ENCODE data around the gene LRRK1. TPM values are rescaled to one million over a fixed set of nuclear protein-coding genes. Genes with fewer than 3 reads are reported as not detected.

Gene LRRK1
- total and polyA plus RNA-seq, 2 donors (not counting 1 experiment from before 2014, with no cell fraction given), result 19.8 to 53.0 TPM

DNA sequence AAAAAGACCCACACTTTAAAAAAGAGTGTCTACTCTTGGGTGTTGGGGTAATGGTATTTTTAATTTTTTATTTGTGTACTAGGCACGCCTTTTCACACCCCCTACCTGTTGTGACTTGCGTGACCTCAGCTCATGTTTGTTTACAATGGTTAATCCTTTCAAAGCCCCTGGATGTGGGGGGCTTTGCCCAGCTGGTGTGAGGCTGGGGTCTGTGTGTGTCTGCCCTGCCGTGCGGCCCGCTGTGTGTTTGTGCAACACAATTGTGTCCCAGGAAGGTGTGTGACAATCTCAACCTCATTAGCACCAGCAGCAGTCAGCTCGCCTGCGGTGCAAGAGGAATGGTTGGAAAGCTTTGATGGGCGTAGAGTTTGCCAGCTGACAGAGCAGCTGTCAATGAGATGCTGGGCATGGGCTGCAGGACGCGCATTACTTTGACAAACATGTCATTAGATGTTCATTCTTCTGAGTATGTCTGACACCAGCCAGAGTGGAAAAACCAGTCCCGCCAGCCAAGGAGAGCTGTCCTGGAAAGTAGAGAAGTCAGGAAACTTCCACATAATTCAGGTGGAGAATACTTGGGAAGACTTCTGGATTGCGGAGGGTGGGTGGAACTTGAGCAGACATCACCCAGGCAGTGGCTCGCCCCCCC, 9.6 kb downstream of the LRRK1 start:
- Histone ChIP-seq H3K4me2 (replicated peaks; ENCODE audit: low read depth, low read length, poor library complexity, severe bottlenecking) (no peak overlapping the region), H3K27me3 (replicated peaks in 1 of 4; ENCODE audit: control extremely low read depth in 1 of 4, control insufficient read depth in 3 of 4, insufficient read depth in 4 of 4, low read length in 3 of 4) (no peaks in the 10 kb centered on the region), H3K9me3 (ENCODE audit: control extremely low read depth in 1 of 3, control insufficient read depth in 2 of 3, insufficient read depth in 1 of 3, low read length in 2 of 3) (no peaks in the 10 kb centered on the region), H3K4me3 (ENCODE audit: control extremely low read depth in 1 of 5, extremely low read depth in 1 of 5, insufficient read depth in 1 of 5, low read depth in 2 of 5, low read length in 4 of 5) (no peak overlapping the region), H3K27ac (ENCODE audit: low read length in 2 of 2) (no peak overlapping the region), H3K36me3 (replicated peaks in 1 of 2; ENCODE audit: control extremely low read depth in 1 of 2, control insufficient read depth in 1 of 2, extremely low read depth in 1 of 2, insufficient read depth in 2 of 2, low read length in 1 of 2) (peaks cover 0 to 29% of the 10 kb centered on the region in 2 experiments), H4K20me1 (ENCODE audit: control insufficient read depth, insufficient read depth, low read length, poor library complexity, severe bottlenecking) (peaks cover 7% of the 10 kb centered on the region), H2AFZ (ENCODE audit: insufficient read depth, low read depth, low read length, poor library complexity, severe bottlenecking) (no peak overlapping the region), H3K4me1 (ENCODE audit: control insufficient read depth in 2 of 2, insufficient read depth in 2 of 2, low read length in 2 of 2) (peaks cover 50 to 72% of the 10 kb centered on the region in 2 donors), H3K79me2 (ENCODE audit: control insufficient read depth, insufficient read depth, low read length) (peaks cover 35% of the 10 kb centered on the region), H3K9ac (ENCODE audit: low read length) (no peak overlapping the region)
- no peak for ATAC-seq (ENCODE audit: low read depth)
- no peak for DNase-seq
- H3K27me3 Mint-ChIP-seq, result no peaks in the 10 kb centered on the region
- intact Hi-C loops (cut with micrococcal nuclease), result loop anchor here (1.0 kb wide), 1 partner anchor 8 kb away; no protein-coding TSS in a partner anchor
- 90% methylated on average over 6 of the region's 13 CpGs for WGBS (ENCODE audit: insufficient coverage)
- no peak overlapping the region for H3K4me3 Mint-ChIP-seq
- POLR2A ChIA-PET, result no interaction called here
- H3K4me1 Mint-ChIP-seq, result peaks cover 75% of the 10 kb centered on the region
- H3K9me3 Mint-ChIP-seq (ENCODE audit: insufficient read depth), result no peaks in the 10 kb centered on the region
- H3K27ac Mint-ChIP-seq, result no peak overlapping the region
- TF ChIP-seq, protein P1, sequence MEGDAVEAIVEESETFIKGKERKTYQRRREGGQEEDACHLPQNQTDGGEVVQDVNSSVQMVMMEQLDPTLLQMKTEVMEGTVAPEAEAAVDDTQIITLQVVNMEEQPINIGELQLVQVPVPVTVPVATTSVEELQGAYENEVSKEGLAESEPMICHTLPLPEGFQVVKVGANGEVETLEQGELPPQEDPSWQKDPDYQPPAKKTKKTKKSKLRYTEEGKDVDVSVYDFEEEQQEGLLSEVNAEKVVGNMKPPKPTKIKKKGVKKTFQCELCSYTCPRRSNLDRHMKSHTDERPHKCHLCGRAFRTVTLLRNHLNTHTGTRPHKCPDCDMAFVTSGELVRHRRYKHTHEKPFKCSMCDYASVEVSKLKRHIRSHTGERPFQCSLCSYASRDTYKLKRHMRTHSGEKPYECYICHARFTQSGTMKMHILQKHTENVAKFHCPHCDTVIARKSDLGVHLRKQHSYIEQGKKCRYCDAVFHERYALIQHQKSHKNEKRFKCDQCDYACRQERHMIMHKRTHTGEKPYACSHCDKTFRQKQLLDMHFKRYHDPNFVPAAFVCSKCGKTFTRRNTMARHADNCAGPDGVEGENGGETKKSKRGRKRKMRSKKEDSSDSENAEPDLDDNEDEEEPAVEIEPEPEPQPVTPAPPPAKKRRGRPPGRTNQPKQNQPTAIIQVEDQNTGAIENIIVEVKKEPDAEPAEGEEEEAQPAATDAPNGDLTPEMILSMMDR (IDR thresholded peaks at IDR 0.05), result no peak
- TF ChIP-seq EZH2 (IDR thresholded peaks at IDR 0.05; ENCODE audit: borderline replicate concordance, insufficient read depth, low read depth, low read length, poor library complexity, severe bottlenecking), result no peak
- CTCF ChIA-PET, result interaction anchor here (1.0 to 6.5 kb wide), 6 partner anchors 8 to 87 kb away, joined by 3 to 72 read pairs (median 5); partner anchors contain the start of gene LRRK1

- no peak overlapping the region for H3K27ac ChIP-seq (ENCODE audit: low read length in 2 of 2)
- intact Hi-C loops (cut with micrococcal nuclease), result loop anchor here (1.0 kb wide), 1 partner anchor 9 kb away; no protein-coding TSS in a partner anchor
- H3K27me3 ChIP-seq (replicated peaks in 1 of 4; ENCODE audit: control extremely low read depth in 1 of 4, control insufficient read depth in 3 of 4, insufficient read depth in 4 of 4, low read length in 3 of 4), result no peaks in the 10 kb centered on the region
- TF ChIP-seq, protein P1 (IDR thresholded peaks at IDR 0.05), result no peak
- no peak for TF ChIP-seq EZH2 (IDR thresholded peaks at IDR 0.05; ENCODE audit: borderline replicate concordance, insufficient read depth, low read depth, low read length, poor library complexity, severe bottlenecking)
- Mint-ChIP-seq H3K27ac (peak overlapping the region; percentile 37), H3K4me3 (peak overlapping the region; percentile 55), H3K27me3 (no peaks in the 10 kb centered on the region), H3K4me1 (peaks cover 74% of the 10 kb centered on the region), H3K9me3 (ENCODE audit: insufficient read depth) (no peaks in the 10 kb centered on the region)
- ATAC-seq (ENCODE audit: low read depth), result no peak
- H3K9ac ChIP-seq (ENCODE audit: low read length), result no peak overlapping the region
- no peak for DNase-seq
- peak overlapping the region; percentile 4 for H3K4me2 ChIP-seq (replicated peaks; ENCODE audit: low read depth, low read length, poor library complexity, severe bottlenecking)
- H3K36me3 ChIP-seq (replicated peaks in 1 of 2; ENCODE audit: control extremely low read depth in 1 of 2, control insufficient read depth in 1 of 2, extremely low read depth in 1 of 2, insufficient read depth in 2 of 2, low read length in 1 of 2), result peaks cover 0 to 24% of the 10 kb centered on the region in 2 experiments
- H4K20me1 ChIP-seq (ENCODE audit: control insufficient read depth, insufficient read depth, low read length, poor library complexity, severe bottlenecking), result peaks cover 13% of the 10 kb centered on the region
- peaks cover 56 to 73% of the 10 kb centered on the region in 2 donors for H3K4me1 ChIP-seq (ENCODE audit: control insufficient read depth in 2 of 2, insufficient read depth in 2 of 2, low read length in 2 of 2)
- no peak overlapping the region for H2AFZ ChIP-seq (ENCODE audit: insufficient read depth, low read depth, low read length, poor library complexity, severe bottlenecking)
- ChIA-PET CTCF (interaction anchor here (1.0 to 6.5 kb wide), 5 partner anchors 12 to 79 kb away, joined by 3 to 72 read pairs (median 5); partner anchors contain the start of gene LRRK1), POLR2A (interaction anchor here (0.9 kb wide), 1 partner anchor 12 kb away, joined by 3 read pairs; no protein-coding TSS in a partner anchor)
- H3K79me2 ChIP-seq (ENCODE audit: control insufficient read depth, insufficient read depth, low read length), result peaks cover 26% of the 10 kb centered on the region
- H3K4me3 ChIP-seq (ENCODE audit: control extremely low read depth in 1 of 5, extremely low read depth in 1 of 5, insufficient read depth in 1 of 5, low read depth in 2 of 5, low read length in 4 of 5), result no peak overlapping the region
- WGBS (ENCODE audit: insufficient coverage), result 4% methylated on average over 6 of the region's 6 CpGs
- no peaks in the 10 kb centered on the region for H3K9me3 ChIP-seq (ENCODE audit: control extremely low read depth in 1 of 3, control insufficient read depth in 2 of 3, insufficient read depth in 1 of 3, low read length in 2 of 3)
These were observed 10.5 kb downstream of the LRRK1 start for GRCh38 chr15:100929641-100930042.
